Mesothelial cell of epicardium (in vitro differentiated cells): ENCODE measurements around the gene BAG3. TPM values are rescaled to one million over a fixed set of nuclear protein-coding genes. Genes with fewer than 3 reads are reported as not detected.

Source experiments
- DNase-seq, 2 experiments: peaks; one replicate each; pipeline ENCODE4 v3.0.0; 2021; ENCODE audit warnings: low spot score in 2 of 2; ENCODE audit not compliant: unreplicated experiment in 2 of 2
- H3K27ac Mint-ChIP-seq: 2 replicates; pipeline ENCODE4 v1.8.0; 2021; ENCODE audit warnings: mixed read lengths
- H3K27me3 Mint-ChIP-seq: 2 replicates; pipeline ENCODE4 v1.8.0; 2021; ENCODE audit warnings: low read depth, mixed read lengths
- H3K36me3 Mint-ChIP-seq: 2 replicates; pipeline ENCODE4 v1.8.0; 2021; ENCODE audit warnings: mixed read lengths
- H3K4me1 Mint-ChIP-seq: 2 replicates; pipeline ENCODE4 v1.8.0; 2021; ENCODE audit warnings: mixed read lengths
- H3K4me3 Mint-ChIP-seq: 2 replicates; pipeline ENCODE4 v1.8.0; 2021; ENCODE audit warnings: mild to moderate bottlenecking, moderate library complexity, mixed read lengths
- H3K9me3 Mint-ChIP-seq: 2 replicates; pipeline ENCODE4 v1.8.0; 2021; ENCODE audit warnings: mixed read lengths
- CTCF ChIP-seq: fragments of 200-600 bp; sonication (generic); IDR thresholded peaks from one replicate; pipeline ENCODE4 v1.5.0; 2021; ENCODE audit warnings: antibody characterized with exemption; ENCODE audit not compliant: unreplicated experiment
- total RNA-seq: library from RNA; stranded (reverse); gene quantifications from 3 replicates; pipeline ENCODE4 v1.2.1, GENCODE V29; 2021

The BAG3 gene
- total RNA-seq, 1 donor from 2014 or later, result 23.0 TPM

GRCh38 chr10:119669331-119669730 lies 18.2 kb downstream of the BAG3 start:
- no peaks in the 10 kb centered on the region for H3K27me3 Mint-ChIP-seq
- H3K27ac Mint-ChIP-seq, result no peak overlapping the region
- H3K9me3 Mint-ChIP-seq, result no peaks in the 10 kb centered on the region
- H3K36me3 Mint-ChIP-seq, result peaks cover 23% of the 10 kb centered on the region
- peaks cover 27% of the 10 kb centered on the region for H3K4me1 Mint-ChIP-seq
- no peak for DNase-seq
- no peak for TF ChIP-seq CTCF
- H3K4me3 Mint-ChIP-seq, result no peak overlapping the region

- peaks cover 25% of the 10 kb centered on the region for H3K36me3 Mint-ChIP-seq
Observed at GRCh38 chr10:119669975-119670640, 18.9 kb downstream of the BAG3 start.

DNA sequence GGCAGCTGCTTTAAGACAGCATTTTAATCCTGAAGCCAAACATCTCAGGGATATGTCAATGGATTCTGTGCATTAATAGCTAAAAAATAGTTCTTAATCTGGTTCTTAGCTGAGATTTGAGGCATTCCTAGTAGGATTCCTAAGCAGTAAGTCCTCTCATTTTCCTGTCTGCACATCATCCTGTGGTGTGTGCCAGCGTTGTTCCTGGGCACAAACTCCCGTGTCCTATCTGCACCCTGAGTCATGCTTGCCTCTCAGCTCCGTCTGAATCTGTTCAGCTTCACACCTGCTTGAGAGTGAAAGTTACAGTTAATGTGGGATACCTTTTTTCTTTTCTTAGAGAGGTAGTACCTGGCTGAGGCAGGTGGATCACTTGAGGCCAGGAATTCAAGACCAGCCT lies 19.5 kb downstream of the BAG3 start:
- Mint-ChIP-seq H3K36me3 (peaks cover 25% of the 10 kb centered on the region), H3K27ac (no peak overlapping the region), H3K4me1 (peaks cover 25% of the 10 kb centered on the region), H3K27me3 (no peaks in the 10 kb centered on the region), H3K9me3 (no peaks in the 10 kb centered on the region), H3K4me3 (no peak overlapping the region)
- DNase-seq, result no peak
- TF ChIP-seq CTCF, result no peak

More at GRCh38 chr10:119669975-119670640, 18.9 kb downstream of the BAG3 start:
- no peak for DNase-seq
- no peaks in the 10 kb centered on the region for H3K27me3 Mint-ChIP-seq
- peaks cover 25% of the 10 kb centered on the region for H3K4me1 Mint-ChIP-seq
- H3K27ac Mint-ChIP-seq, result no peak overlapping the region
- H3K4me3 Mint-ChIP-seq, result no peak overlapping the region
- no peak for TF ChIP-seq CTCF
- H3K9me3 Mint-ChIP-seq, result no peaks in the 10 kb centered on the region

GRCh38 chr10:119671381-119671780 lies 20.2 kb downstream of the BAG3 start:
- Mint-ChIP-seq H3K36me3 (peaks cover 25% of the 10 kb centered on the region), H3K27ac (no peak overlapping the region), H3K27me3 (no peaks in the 10 kb centered on the region), H3K4me1 (peaks cover 25% of the 10 kb centered on the region), H3K4me3 (no peak overlapping the region), H3K9me3 (no peaks in the 10 kb centered on the region)
- no peak for DNase-seq
- no peak for TF ChIP-seq CTCF

GRCh38 chr10:119672291-119672690 lies 21.1 kb downstream of the BAG3 start:
- TF ChIP-seq CTCF, result no peak
- Mint-ChIP-seq H3K4me3 (no peak overlapping the region), H3K9me3 (no peaks in the 10 kb centered on the region), H3K36me3 (peaks cover 32% of the 10 kb centered on the region), H3K27ac (no peak overlapping the region), H3K27me3 (no peaks in the 10 kb centered on the region), H3K4me1 (peaks cover 23% of the 10 kb centered on the region)
- DNase-seq, result no peak
